ENCODE measurements around the gene PTCRA. TPM values are rescaled to one million over a fixed set of nuclear protein-coding genes. Genes with fewer than 3 reads are reported as not detected.
A peak's percentile ranks its signal among the peaks of the same experiment; 100 is the strongest.
"Not testable (repeated sequence)": the region's sequence is repeated elsewhere in the genome, so short reads cannot be mapped to it uniquely, and the experiment has no call there.

Gene PTCRA
- total RNA-seq, 2 donors from 2014 or later, result not detected

- ATAC-seq (no peak), DNase-seq (no peak)
- intact Hi-C loops (cut with DNase I, micrococcal nuclease), result no loop called here
Observed at GRCh38 chr6:42937548-42938427, 21.9 kb downstream of the PTCRA start.

GRCh38 chr6:42938428-42938796 lies 22.6 kb downstream of the PTCRA start:
- DNase-seq, result no peak
- intact Hi-C loops (cut with DNase I, micrococcal nuclease), result no loop called here
- no peak for ATAC-seq

GRCh38 chr6:42938987-42939809 lies 23.3 kb downstream of the PTCRA start:
- ATAC-seq (peak; percentile 38), DNase-seq (no peak)
- intact Hi-C loops (cut with DNase I, micrococcal nuclease), result no loop called here

- ATAC-seq (no peak), DNase-seq (no peak)
- intact Hi-C loops (cut with DNase I, micrococcal nuclease), result no loop called here
Observed at GRCh38 chr6:42939810-42940167, 23.9 kb downstream of the PTCRA start.

GRCh38 chr6:42940493-42941045 lies 24.7 kb downstream of the PTCRA start:
- ATAC-seq (no peak), DNase-seq (no peak)
- intact Hi-C loops (cut with DNase I, micrococcal nuclease), result no loop called here

- DNase-seq; ATAC-seq; intact Hi-C loops (cut with DNase I, micrococcal nuclease): not testable (repeated sequence)
Observed at GRCh38 chr6:42941356-42941755, 25.5 kb downstream of the PTCRA start.

GRCh38 chr6:42942444-42942843 lies 26.6 kb downstream of the PTCRA start:
- intact Hi-C loops (cut with DNase I, micrococcal nuclease), result no loop called here
- ATAC-seq (no peak), DNase-seq (no peak)

GRCh38 chr6:42947950-42948349 lies 32.1 kb downstream of the PTCRA start:
- ATAC-seq, result no peak
- intact Hi-C loops (cut with DNase I, micrococcal nuclease), result no loop called here
- no peak for DNase-seq

GRCh38 chr6:42952389-42952788 lies 36.5 kb downstream of the PTCRA start:
- ATAC-seq, result no peak
- intact Hi-C loops (cut with DNase I, micrococcal nuclease), result no loop called here
- no peak for DNase-seq

GRCh38 chr6:42954405-42954804 lies 38.6 kb downstream of the PTCRA start:
- intact Hi-C loops (cut with DNase I, micrococcal nuclease); ATAC-seq; DNase-seq: not testable (repeated sequence)

GRCh38 chr6:42958125-42958524 lies 42.3 kb downstream of the PTCRA start:
- intact Hi-C loops (cut with DNase I, micrococcal nuclease), result no loop called here
- DNase-seq (no peak), ATAC-seq (no peak)

- DNase-seq, result no peak
- peak; percentile 22 for ATAC-seq
- intact Hi-C loops (cut with DNase I, micrococcal nuclease), result no loop called here
Observed at GRCh38 chr6:42959917-42960242, 44.0 kb downstream of the PTCRA start.

GRCh38 chr6:42960243-42961019 lies 44.6 kb downstream of the PTCRA start, which contains the start of gene GNMT:
Gene GNMT, plus strand, starts transcription at chr6:42960754. Its CDS starts 14 bp downstream, at chr6:42960768.
- DNase-seq, result peak; percentile 74 to 84
- peak; percentile 98 for ATAC-seq
- intact Hi-C loops (cut with DNase I, micrococcal nuclease), result no loop called here

GRCh38 chr6:42961020-42961470 lies 45.2 kb downstream of the PTCRA start:
- DNase-seq, result no peak
- peak; percentile 2 for ATAC-seq
- intact Hi-C loops (cut with DNase I, micrococcal nuclease), result no loop called here

GRCh38 chr6:42962096-42962495 lies 46.2 kb downstream of the PTCRA start:
- intact Hi-C loops (cut with DNase I, micrococcal nuclease), result no loop called here
- no peak for DNase-seq
- ATAC-seq, result no peak

- ATAC-seq, result no peak
- intact Hi-C loops (cut with DNase I, micrococcal nuclease), result no loop called here
- no peak for DNase-seq
Observed at GRCh38 chr6:42962502-42963178, 46.8 kb downstream of the PTCRA start.

- DNase-seq, result no peak
- ATAC-seq, result no peak
- intact Hi-C loops (cut with DNase I, micrococcal nuclease), result no loop called here
Observed at GRCh38 chr6:42963179-42963854, 47.5 kb downstream of the PTCRA start.
